Dendritic cell treated with granulocyte-macrophage colony-stimulating factor and Interleukin-4, amounts not matched to agents 40 ng/mL and 50 ng/mL, for 4 days (primary cell): ENCODE results near the gene MCFD2.
"Not testable (repeated sequence)": the region's sequence is repeated elsewhere in the genome, so short reads cannot be mapped to it uniquely, and the experiment has no call there.

Experiments used
- H3K27ac Mint-ChIP-seq: one replicate; pipeline ENCODE4 v1.8.0; 2022; ENCODE audit warnings: mild to moderate bottlenecking, mixed read lengths
- H3K27me3 Mint-ChIP-seq: one replicate; pipeline ENCODE4 v1.8.0; 2022; ENCODE audit warnings: mild to moderate bottlenecking, mixed read lengths
- H3K36me3 Mint-ChIP-seq: one replicate; pipeline ENCODE4 v1.8.0; 2022; ENCODE audit warnings: low read depth, mixed read lengths
- H3K4me1 Mint-ChIP-seq: one replicate; pipeline ENCODE4 v1.8.0; 2022; ENCODE audit warnings: low read depth, mixed read lengths
- H3K4me3 Mint-ChIP-seq: one replicate; pipeline ENCODE4 v1.8.0; 2022; ENCODE audit warnings: mild to moderate bottlenecking, moderate library complexity, mixed read lengths
- H3K9me3 Mint-ChIP-seq: one replicate; pipeline ENCODE4 v1.8.0; 2022; ENCODE audit warnings: mixed read lengths
- intact Hi-C: fragments of 100-400 bp; cut with micrococcal nuclease; formaldehyde crosslinking; loops from one replicate; pipeline ENCODE4 v1.15.0; 2022

The MCFD2 gene

GRCh38 chr2:46878240-46878877, 37.2 kb downstream of the MCFD2 start:
- Mint-ChIP-seq H3K27ac (no peak overlapping the region), H3K27me3 (peaks cover 6% of the 10 kb centered on the region), H3K36me3 (no peaks in the 10 kb centered on the region), H3K4me3 (no peak overlapping the region), H3K9me3 (no peaks in the 10 kb centered on the region), H3K4me1 (peaks cover 4% of the 10 kb centered on the region)
- intact Hi-C loops: no loop called here

GRCh38 chr2:46877619-46878113, 37.9 kb downstream of the MCFD2 start:
- Mint-ChIP-seq H3K27me3 (peaks cover 3% of the 10 kb centered on the region), H3K4me1 (peaks cover 9% of the 10 kb centered on the region), H3K27ac (no peak overlapping the region), H3K4me3 (no peak overlapping the region), H3K36me3 (no peaks in the 10 kb centered on the region), H3K9me3 (no peaks in the 10 kb centered on the region)
- intact Hi-C loops: no loop called here

- Mint-ChIP-seq H3K27ac (no peak overlapping the region), H3K9me3 (no peaks in the 10 kb centered on the region), H3K4me3 (no peak overlapping the region), H3K4me1 (peaks cover 9% of the 10 kb centered on the region), H3K27me3 (peaks cover 3% of the 10 kb centered on the region), H3K36me3 (no peaks in the 10 kb centered on the region)
- intact Hi-C loops: no loop called here
Observed at GRCh38 chr2:46876741-46877384, 38.7 kb downstream of the MCFD2 start.

GRCh38 chr2:46875962-46876689, 39.5 kb downstream of the MCFD2 start:
- H3K9me3 Mint-ChIP-seq, H3K27me3 Mint-ChIP-seq, H3K27ac Mint-ChIP-seq, H3K4me1 Mint-ChIP-seq, intact Hi-C loops, H3K36me3 Mint-ChIP-seq, H3K4me3 Mint-ChIP-seq: not testable (repeated sequence)

GRCh38 chr2:46875226-46875899, 40.2 kb downstream of the MCFD2 start:
- Mint-ChIP-seq H3K4me1 (peaks cover 9% of the 10 kb centered on the region), H3K36me3 (no peaks in the 10 kb centered on the region), H3K9me3 (no peaks in the 10 kb centered on the region), H3K27ac (no peak overlapping the region), H3K4me3 (no peak overlapping the region), H3K27me3 (peaks cover 6% of the 10 kb centered on the region)
- intact Hi-C loops: no loop called here

GRCh38 chr2:46874236-46874929, 41.2 kb downstream of the MCFD2 start:
- intact Hi-C loops: no loop called here
- H3K36me3 Mint-ChIP-seq: no peaks in the 10 kb centered on the region
- no peak overlapping the region for H3K27ac Mint-ChIP-seq
- H3K9me3 Mint-ChIP-seq: no peaks in the 10 kb centered on the region
- peaks cover 9% of the 10 kb centered on the region for H3K4me1 Mint-ChIP-seq
- H3K4me3 Mint-ChIP-seq: no peak overlapping the region
- H3K27me3 Mint-ChIP-seq: peaks cover 6% of the 10 kb centered on the region

GRCh38 chr2:46873604-46874068, 42.0 kb downstream of the MCFD2 start:
- Mint-ChIP-seq H3K4me3 (no peak overlapping the region), H3K27ac (no peak overlapping the region), H3K27me3 (peaks cover 6% of the 10 kb centered on the region), H3K9me3 (no peaks in the 10 kb centered on the region), H3K4me1 (peaks cover 9% of the 10 kb centered on the region), H3K36me3 (no peaks in the 10 kb centered on the region)
- intact Hi-C loops: no loop called here

GRCh38 chr2:46872902-46873603, 42.6 kb downstream of the MCFD2 start:
- H3K36me3 Mint-ChIP-seq: no peaks in the 10 kb centered on the region
- peaks cover 6% of the 10 kb centered on the region for H3K27me3 Mint-ChIP-seq
- no peaks in the 10 kb centered on the region for H3K9me3 Mint-ChIP-seq
- H3K27ac Mint-ChIP-seq: no peak overlapping the region
- peaks cover 9% of the 10 kb centered on the region for H3K4me1 Mint-ChIP-seq
- intact Hi-C loops: no loop called here
- no peak overlapping the region for H3K4me3 Mint-ChIP-seq

GRCh38 chr2:46871976-46872381, 43.6 kb downstream of the MCFD2 start:
- Mint-ChIP-seq H3K4me3 (no peak overlapping the region), H3K27me3 (peaks cover 6% of the 10 kb centered on the region), H3K9me3 (no peaks in the 10 kb centered on the region), H3K36me3 (no peaks in the 10 kb centered on the region), H3K27ac (no peak overlapping the region), H3K4me1 (peaks cover 11% of the 10 kb centered on the region)
- intact Hi-C loops: no loop called here

- H3K9me3 Mint-ChIP-seq: peaks cover 10% of the 10 kb centered on the region
- no peak overlapping the region for H3K4me3 Mint-ChIP-seq
- no peak overlapping the region for H3K27ac Mint-ChIP-seq
- H3K4me1 Mint-ChIP-seq: peaks cover 18% of the 10 kb centered on the region
- peaks cover 8% of the 10 kb centered on the region for H3K27me3 Mint-ChIP-seq
- H3K36me3 Mint-ChIP-seq: no peaks in the 10 kb centered on the region
- intact Hi-C loops: no loop called here
Observed at GRCh38 chr2:46870051-46870839, 45.4 kb downstream of the MCFD2 start.

- no peak overlapping the region for H3K4me3 Mint-ChIP-seq
- H3K27ac Mint-ChIP-seq: no peak overlapping the region
- intact Hi-C loops: no loop called here
Observed at GRCh38 chr2:46869621-46870020, 46.0 kb downstream of the MCFD2 start.

GRCh38 chr2:46866770-46867246, 48.8 kb downstream of the MCFD2 start:
- Mint-ChIP-seq H3K4me1 (peaks cover 9% of the 10 kb centered on the region), H3K27ac (no peak overlapping the region), H3K36me3 (no peaks in the 10 kb centered on the region), H3K4me3 (no peak overlapping the region), H3K27me3 (peaks cover 11% of the 10 kb centered on the region), H3K9me3 (peaks cover 25% of the 10 kb centered on the region)
- intact Hi-C loops: no loop called here

More at GRCh38 chr2:46869621-46870020, 46.0 kb downstream of the MCFD2 start:
- H3K9me3 Mint-ChIP-seq: peaks cover 16% of the 10 kb centered on the region
- peaks cover 18% of the 10 kb centered on the region for H3K4me1 Mint-ChIP-seq
- peaks cover 8% of the 10 kb centered on the region for H3K27me3 Mint-ChIP-seq
- H3K36me3 Mint-ChIP-seq: no peaks in the 10 kb centered on the region
